GM21515 (cell line): ENCODE data around the gene PTX3.

Experiments
- ATAC-seq: cut with Tn5 transposase; IDR thresholded peaks from one replicate; pipeline ENCODE4 v1.9.1; 2021; ENCODE audit not compliant: unreplicated experiment

The PTX3 gene

GRCh38 chr3:157471064-157471463, 34.4 kb downstream of the PTX3 start:
- no peak for ATAC-seq

GRCh38 chr3:157472648-157473047, 36.0 kb downstream of the PTX3 start:
- ATAC-seq: no peak

- no peak for ATAC-seq
Observed at GRCh38 chr3:157475921-157476414, 39.3 kb downstream of the PTX3 start.

GRCh38 chr3:157477441-157477840, 40.8 kb downstream of the PTX3 start:
- no peak for ATAC-seq

GRCh38 chr3:157479464-157480243, 43.0 kb downstream of the PTX3 start:
- no peak for ATAC-seq

- ATAC-seq: no peak
Observed at GRCh38 chr3:157487339-157487738, 50.7 kb downstream of the PTX3 start.

- no peak for ATAC-seq
Observed at GRCh38 chr3:157488144-157488543, 51.5 kb downstream of the PTX3 start.

GRCh38 chr3:157491136-157491535, 54.5 kb downstream of the PTX3 start:
- ATAC-seq: no peak
